ENCODE data around the gene EPHA6.

EPHA6 gene

GRCh38 chr3:97235611-97236315, 421.4 kb downstream of the EPHA6 start:
- H3K23ac ChIP-seq (ENCODE audit: low read length in 2 of 2) = no peak overlapping the region
- no peak overlapping the region for H2BK120ac ChIP-seq (ENCODE audit: low read depth, low read length)
- no peak overlapping the region for H2AK5ac ChIP-seq (ENCODE audit: low read length, severe bottlenecking)
- no peak overlapping the region for H3K9ac ChIP-seq (ENCODE audit: low read length)
- H3K79me1 ChIP-seq (replicated peaks; ENCODE audit: low read length, poor library complexity, severe bottlenecking) = no peaks in the 10 kb centered on the region
- no peak overlapping the region for H2BK15ac ChIP-seq (ENCODE audit: low read depth, poor library complexity, severe bottlenecking)
- no peak overlapping the region for H2BK5ac ChIP-seq (ENCODE audit: low read depth, low read length, poor library complexity, severe bottlenecking)
- no peak overlapping the region for H2AFZ ChIP-seq (ENCODE audit: low read depth, low read length)
- H4K8ac ChIP-seq (ENCODE audit: low read length) = no peak overlapping the region
- no peaks in the 10 kb centered on the region for H3K4me1 ChIP-seq (ENCODE audit: control insufficient read depth, insufficient read depth, low read depth, low read length)
- H3K4me3 ChIP-seq (ENCODE audit: insufficient read depth in 1 of 2, low read depth in 1 of 2, low read length in 2 of 2) = no peak overlapping the region
- no peaks in the 10 kb centered on the region for H3K9me3 ChIP-seq (ENCODE audit: control insufficient read depth, low read length)
- no peak overlapping the region for H2BK12ac ChIP-seq (ENCODE audit: low read length in 2 of 2)
- no peak overlapping the region for H3K14ac ChIP-seq (ENCODE audit: low read length in 2 of 2)
- no peak overlapping the region for H3K4me2 ChIP-seq (ENCODE audit: low read length, poor library complexity, severe bottlenecking)
- no peak for DNase-seq
- no peak overlapping the region for H3K18ac ChIP-seq (ENCODE audit: low read depth in 1 of 2, low read length in 2 of 2)
- no peak overlapping the region for H3K4ac ChIP-seq (ENCODE audit: low read depth in 1 of 2, low read length in 2 of 2)
- H4K91ac ChIP-seq (ENCODE audit: low read length) = no peak overlapping the region
- H3K27me3 ChIP-seq (ENCODE audit: control insufficient read depth in 1 of 2, insufficient read depth in 1 of 2, low read length in 2 of 2) = no peaks in the 10 kb centered on the region
- no peak overlapping the region for H3K27ac ChIP-seq (ENCODE audit: low read length, poor library complexity, severe bottlenecking)
- H3K36me3 ChIP-seq (ENCODE audit: control insufficient read depth in 1 of 2, insufficient read depth in 2 of 2, low read depth in 1 of 2, low read length in 2 of 2) = no peaks in the 10 kb centered on the region

DNA sequence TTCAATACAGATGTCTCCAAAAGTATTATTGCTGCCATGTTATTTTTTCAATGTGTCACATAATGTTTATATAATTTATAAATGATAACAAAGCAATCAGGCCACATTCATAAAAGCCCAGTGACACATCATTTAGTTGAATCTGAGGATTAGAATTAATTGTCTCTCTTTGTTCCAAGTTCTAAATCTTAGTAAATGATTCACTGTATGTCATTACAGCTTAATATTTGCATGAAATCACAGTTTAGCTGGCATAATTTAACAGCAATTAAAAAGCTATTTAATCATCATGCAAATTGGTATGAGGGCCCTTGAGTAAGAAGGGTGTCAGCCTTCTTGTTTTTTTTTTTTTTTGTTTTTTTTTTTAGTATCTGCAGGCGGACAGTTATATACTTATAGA, 427.0 kb downstream of the EPHA6 start:
- Histone ChIP-seq H3K9ac (ENCODE audit: low read length) (no peak overlapping the region), H2BK5ac (ENCODE audit: low read depth, low read length, poor library complexity, severe bottlenecking) (no peak overlapping the region), H2BK12ac (ENCODE audit: low read length in 2 of 2) (no peak overlapping the region), H2BK15ac (ENCODE audit: low read depth, poor library complexity, severe bottlenecking) (no peak overlapping the region), H2AFZ (ENCODE audit: low read depth, low read length) (no peak overlapping the region), H3K9me3 (ENCODE audit: control insufficient read depth, low read length) (no peaks in the 10 kb centered on the region), H3K27me3 (ENCODE audit: control insufficient read depth in 1 of 2, insufficient read depth in 1 of 2, low read length in 2 of 2) (no peaks in the 10 kb centered on the region), H2BK120ac (ENCODE audit: low read depth, low read length) (no peak overlapping the region), H3K27ac (ENCODE audit: low read length, poor library complexity, severe bottlenecking) (no peak overlapping the region), H3K14ac (ENCODE audit: low read length in 2 of 2) (no peak overlapping the region), H4K91ac (ENCODE audit: low read length) (no peak overlapping the region), H3K4me3 (ENCODE audit: insufficient read depth in 1 of 2, low read depth in 1 of 2, low read length in 2 of 2) (no peak overlapping the region), H3K4me2 (ENCODE audit: low read length, poor library complexity, severe bottlenecking) (no peak overlapping the region), H3K4ac (ENCODE audit: low read depth in 1 of 2, low read length in 2 of 2) (no peak overlapping the region), H3K36me3 (ENCODE audit: control insufficient read depth in 1 of 2, insufficient read depth in 2 of 2, low read depth in 1 of 2, low read length in 2 of 2) (no peaks in the 10 kb centered on the region), H3K23ac (ENCODE audit: low read length in 2 of 2) (no peak overlapping the region), H3K18ac (ENCODE audit: low read depth in 1 of 2, low read length in 2 of 2) (no peak overlapping the region), H3K4me1 (ENCODE audit: control insufficient read depth, insufficient read depth, low read depth, low read length) (no peaks in the 10 kb centered on the region), H3K79me1 (replicated peaks; ENCODE audit: low read length, poor library complexity, severe bottlenecking) (no peaks in the 10 kb centered on the region), H4K8ac (ENCODE audit: low read length) (no peak overlapping the region), H2AK5ac (ENCODE audit: low read length, severe bottlenecking) (no peak overlapping the region)
- no CpG with 5 or more reads among the region's 1 CpG for WGBS
- no peak for DNase-seq

GRCh38 chr3:97245201-97245910, 431.0 kb downstream of the EPHA6 start:
- Histone ChIP-seq H3K79me1 (replicated peaks; ENCODE audit: low read length, poor library complexity, severe bottlenecking) (no peaks in the 10 kb centered on the region), H2BK12ac (ENCODE audit: low read length in 2 of 2) (no peak overlapping the region), H3K4ac (ENCODE audit: low read depth in 1 of 2, low read length in 2 of 2) (no peak overlapping the region), H3K18ac (ENCODE audit: low read depth in 1 of 2, low read length in 2 of 2) (no peak overlapping the region), H4K91ac (ENCODE audit: low read length) (no peak overlapping the region), H2AK5ac (ENCODE audit: low read length, severe bottlenecking) (no peak overlapping the region), H2AFZ (ENCODE audit: low read depth, low read length) (no peak overlapping the region), H3K27me3 (ENCODE audit: control insufficient read depth in 1 of 2, insufficient read depth in 1 of 2, low read length in 2 of 2) (no peaks in the 10 kb centered on the region), H3K4me2 (ENCODE audit: low read length, poor library complexity, severe bottlenecking) (no peak overlapping the region), H4K8ac (ENCODE audit: low read length) (no peak overlapping the region), H3K4me1 (ENCODE audit: control insufficient read depth, insufficient read depth, low read depth, low read length) (no peaks in the 10 kb centered on the region), H2BK120ac (ENCODE audit: low read depth, low read length) (no peak overlapping the region), H3K9ac (ENCODE audit: low read length) (no peak overlapping the region), H3K9me3 (ENCODE audit: control insufficient read depth, low read length) (no peaks in the 10 kb centered on the region), H3K27ac (ENCODE audit: low read length, poor library complexity, severe bottlenecking) (no peak overlapping the region), H2BK15ac (ENCODE audit: low read depth, poor library complexity, severe bottlenecking) (no peak overlapping the region), H3K36me3 (ENCODE audit: control insufficient read depth in 1 of 2, insufficient read depth in 2 of 2, low read depth in 1 of 2, low read length in 2 of 2) (no peaks in the 10 kb centered on the region), H3K14ac (ENCODE audit: low read length in 2 of 2) (no peak overlapping the region), H3K23ac (ENCODE audit: low read length in 2 of 2) (no peak overlapping the region), H3K4me3 (ENCODE audit: insufficient read depth in 1 of 2, low read depth in 1 of 2, low read length in 2 of 2) (no peak overlapping the region), H2BK5ac (ENCODE audit: low read depth, low read length, poor library complexity, severe bottlenecking) (no peak overlapping the region)
- no peak for DNase-seq
- WGBS = 91% methylated on average over 1 of the region's 2 CpGs

DNA sequence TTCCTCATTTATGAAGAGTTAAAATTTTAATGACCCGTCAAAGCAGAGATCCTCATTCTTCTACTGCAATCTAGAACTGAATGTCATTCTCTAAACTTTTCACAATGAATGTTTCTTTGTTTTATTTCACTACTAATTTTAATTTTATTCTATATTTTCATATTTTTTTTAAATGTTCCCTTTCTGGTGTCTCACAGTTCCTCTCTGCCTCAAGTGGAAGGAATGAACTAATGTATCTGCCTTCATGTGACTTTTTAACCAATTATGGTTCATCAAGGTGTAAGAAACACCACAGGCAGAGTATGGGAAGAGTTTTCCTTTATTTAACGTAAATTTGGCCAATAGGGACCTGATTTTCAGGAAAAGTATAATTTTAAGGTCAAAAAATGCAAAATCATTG, 441.7 kb downstream of the EPHA6 start:
- no peak overlapping the region for H2BK5ac ChIP-seq (ENCODE audit: low read depth, low read length, poor library complexity, severe bottlenecking)
- no peaks in the 10 kb centered on the region for H3K27me3 ChIP-seq (ENCODE audit: control insufficient read depth in 1 of 2, insufficient read depth in 1 of 2, low read length in 2 of 2)
- no peak overlapping the region for H3K4me3 ChIP-seq (ENCODE audit: insufficient read depth in 1 of 2, low read depth in 1 of 2, low read length in 2 of 2)
- no peak overlapping the region for H3K9ac ChIP-seq (ENCODE audit: low read length)
- H2BK12ac ChIP-seq (ENCODE audit: low read length in 2 of 2) = no peak overlapping the region
- DNase-seq = no peak
- H3K4me2 ChIP-seq (ENCODE audit: low read length, poor library complexity, severe bottlenecking) = no peak overlapping the region
- no peaks in the 10 kb centered on the region for H3K4me1 ChIP-seq (ENCODE audit: control insufficient read depth, insufficient read depth, low read depth, low read length)
- no peaks in the 10 kb centered on the region for H3K79me1 ChIP-seq (replicated peaks; ENCODE audit: low read length, poor library complexity, severe bottlenecking)
- H3K27ac ChIP-seq (ENCODE audit: low read length, poor library complexity, severe bottlenecking) = no peak overlapping the region
- WGBS = 71% methylated on average over 1 of the region's 2 CpGs
- no peak overlapping the region for H2AK5ac ChIP-seq (ENCODE audit: low read length, severe bottlenecking)
- no peak overlapping the region for H3K18ac ChIP-seq (ENCODE audit: low read depth in 1 of 2, low read length in 2 of 2)
- H3K14ac ChIP-seq (ENCODE audit: low read length in 2 of 2) = no peak overlapping the region
- H3K23ac ChIP-seq (ENCODE audit: low read length in 2 of 2) = no peak overlapping the region
- no peak overlapping the region for H4K91ac ChIP-seq (ENCODE audit: low read length)
- H2BK120ac ChIP-seq (ENCODE audit: low read depth, low read length) = no peak overlapping the region
- H2BK15ac ChIP-seq (ENCODE audit: low read depth, poor library complexity, severe bottlenecking) = no peak overlapping the region
- H2AFZ ChIP-seq (ENCODE audit: low read depth, low read length) = no peak overlapping the region
- H3K36me3 ChIP-seq (ENCODE audit: control insufficient read depth in 1 of 2, insufficient read depth in 2 of 2, low read depth in 1 of 2, low read length in 2 of 2) = no peaks in the 10 kb centered on the region
- H3K4ac ChIP-seq (ENCODE audit: low read depth in 1 of 2, low read length in 2 of 2) = no peak overlapping the region
- H4K8ac ChIP-seq (ENCODE audit: low read length) = no peak overlapping the region
- no peaks in the 10 kb centered on the region for H3K9me3 ChIP-seq (ENCODE audit: control insufficient read depth, low read length)
